Muscle layer of duodenum (tissue), 2 donors: ENCODE measurements around the gene CYB561A3.

ENCODE experiments used
- H3K27ac ChIP-seq: one replicate; pipeline ENCODE4 v1.7.0; 2013; ENCODE audit warnings: mild to moderate bottlenecking, low read length
- H3K27me3 ChIP-seq: one replicate; pipeline ENCODE4 v1.7.0; 2013; ENCODE audit warnings: low read depth, mild to moderate bottlenecking, control low read depth, low read length
- H3K36me3 ChIP-seq, 2 donors: one replicate each; pipeline ENCODE4 v1.7.0; 2013; ENCODE audit warnings: low read length in 2 of 2, control low read depth in 1 of 2, mild to moderate bottlenecking in 1 of 2; ENCODE audit not compliant: insufficient read depth in 2 of 2, control insufficient read depth in 1 of 2
- H3K4me1 ChIP-seq, 2 donors: one replicate each; pipeline ENCODE4 v1.7.0; 2013; ENCODE audit warnings: low read length in 2 of 2, mild to moderate bottlenecking in 2 of 2, control low read depth in 1 of 2, moderate library complexity in 1 of 2; ENCODE audit not compliant: insufficient read depth in 2 of 2, control insufficient read depth in 1 of 2
- H3K4me3 ChIP-seq, 2 donors: one replicate each; pipeline ENCODE4 v1.7.0; 2013; ENCODE audit warnings: low read length in 2 of 2, low read depth in 1 of 2, mild to moderate bottlenecking in 1 of 2
- H3K9me3 ChIP-seq, 2 donors: one replicate each; pipeline ENCODE4 v1.7.0; 2013; ENCODE audit warnings: low read length in 2 of 2, control low read depth in 1 of 2, mild to moderate bottlenecking in 1 of 2; ENCODE audit not compliant: control insufficient read depth in 1 of 2
- donor health status: healthy.

Gene CYB561A3

DNA sequence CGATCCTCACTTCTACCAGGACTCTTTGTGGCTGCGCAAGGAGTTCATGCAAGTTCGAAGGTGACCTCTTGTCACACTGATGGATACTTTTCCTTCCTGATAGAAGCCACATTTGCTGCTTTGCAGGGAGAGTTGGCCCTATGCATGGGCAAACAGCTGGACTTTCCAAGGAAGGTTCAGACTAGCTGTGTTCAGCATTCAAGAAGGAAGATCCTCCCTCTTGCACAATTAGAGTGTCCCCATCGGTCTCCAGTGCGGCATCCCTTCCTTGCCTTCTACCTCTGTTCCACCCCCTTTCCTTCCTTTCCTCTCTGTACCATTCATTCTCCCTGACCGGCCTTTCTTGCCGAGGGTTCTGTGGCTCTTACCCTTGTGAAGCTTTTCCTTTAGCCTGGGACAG, 7.0 kb upstream of the CYB561A3 start:
- peaks cover under 1 to 3% of the 10 kb centered on the region in 2 donors for H3K4me1 ChIP-seq
- H3K27ac ChIP-seq = no peak overlapping the region
- H3K27me3 ChIP-seq = no peaks in the 10 kb centered on the region
- no peak overlapping the region for H3K4me3 ChIP-seq
- no peaks in the 10 kb centered on the region for H3K9me3 ChIP-seq
- H3K36me3 ChIP-seq = peaks cover 44 to 66% of the 10 kb centered on the region in 2 donors

GRCh38 chr11:61367406-61367805, 5.7 kb upstream of the CYB561A3 start:
- Histone ChIP-seq H3K9me3 (no peaks in the 10 kb centered on the region), H3K4me3 (no peak overlapping the region), H3K36me3 (peaks cover 48 to 66% of the 10 kb centered on the region in 2 donors), H3K27me3 (no peaks in the 10 kb centered on the region), H3K27ac (no peak overlapping the region), H3K4me1 (peaks cover 3 to 11% of the 10 kb centered on the region in 2 donors)

DNA sequence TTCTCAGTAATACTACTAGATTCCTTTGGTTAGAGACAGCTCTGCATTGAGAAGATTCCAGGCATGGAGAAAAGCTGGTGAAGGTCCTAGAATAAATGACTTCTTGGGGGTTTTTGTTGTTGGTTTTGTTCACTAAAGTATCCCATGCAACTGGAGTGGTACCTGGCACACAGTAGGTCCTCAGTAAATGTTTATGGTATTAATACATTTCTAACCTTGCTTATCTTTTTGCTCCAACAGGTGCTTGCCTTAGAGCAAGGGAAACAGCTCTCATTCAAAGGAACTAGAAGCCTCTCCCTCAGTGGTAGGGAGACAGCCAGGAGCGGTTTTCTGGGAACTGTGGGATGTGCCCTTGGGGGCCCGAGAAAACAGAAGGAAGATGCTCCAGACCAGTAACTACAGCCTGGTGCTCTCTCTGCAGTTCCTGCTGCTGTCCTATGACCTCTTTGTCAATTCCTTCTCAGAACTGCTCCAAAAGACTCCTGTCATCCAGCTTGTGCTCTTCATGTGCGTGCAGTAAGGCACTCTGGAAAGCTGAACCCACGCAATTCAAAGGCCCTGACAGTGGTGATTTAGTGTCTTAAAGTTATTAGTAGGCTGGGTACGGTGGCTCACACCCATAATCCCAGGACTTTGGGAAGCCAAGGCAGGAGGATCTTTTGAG, 2.5 kb upstream of the CYB561A3 start:
- Histone ChIP-seq H3K27me3 (no peaks in the 10 kb centered on the region), H3K4me1 (peaks cover 0 to 22% of the 10 kb centered on the region in 2 donors), H3K27ac (no peak overlapping the region), H3K4me3 (no peak overlapping the region), H3K9me3 (no peaks in the 10 kb centered on the region), H3K36me3 (peaks cover 40 to 51% of the 10 kb centered on the region in 2 donors)

- Histone ChIP-seq H3K27ac (peak overlapping the region; percentile 96), H3K9me3 (no peaks in the 10 kb centered on the region), H3K4me3 (peak overlapping the region; percentile 78 to 84), H3K36me3 (peaks cover 27 to 36% of the 10 kb centered on the region in 2 donors), H3K27me3 (no peaks in the 10 kb centered on the region), H3K4me1 (peaks cover 0 to 22% of the 10 kb centered on the region in 2 donors)
Measured at GRCh38 chr11:61362542-61362875, 827 bp upstream of the CYB561A3 start.

- no peaks in the 10 kb centered on the region for H3K9me3 ChIP-seq
- peak overlapping the region; percentile 78 to 84 for H3K4me3 ChIP-seq
- peaks cover 0 to 25% of the 10 kb centered on the region in 2 donors for H3K4me1 ChIP-seq
- peaks cover 18 to 29% of the 10 kb centered on the region in 2 donors for H3K36me3 ChIP-seq
- no peaks in the 10 kb centered on the region for H3K27me3 ChIP-seq
- peak overlapping the region; percentile 96 for H3K27ac ChIP-seq
Measured at GRCh38 chr11:61361237-61361740, 393 bp downstream of the CYB561A3 start.

DNA sequence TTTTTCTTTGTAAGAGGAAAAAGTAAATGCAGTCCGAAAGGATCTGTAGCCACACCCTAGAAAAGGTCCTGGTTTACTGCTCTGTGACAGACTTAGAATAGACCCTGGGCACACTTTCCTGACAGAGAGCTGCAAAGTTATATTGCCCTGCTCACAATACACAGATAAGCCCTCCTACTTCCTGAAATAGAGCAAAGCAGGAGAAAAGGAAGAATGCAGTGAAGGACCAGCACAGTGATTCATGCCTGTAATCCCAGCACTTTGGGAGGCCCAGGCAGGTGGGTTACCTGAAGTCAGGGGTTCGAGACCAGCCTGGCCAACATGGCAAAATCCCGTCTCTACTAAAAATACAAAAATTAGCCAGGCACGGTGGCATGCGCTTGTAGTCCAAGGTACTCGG, 2.2 kb downstream of the CYB561A3 start:
- Histone ChIP-seq H3K27me3 (no peaks in the 10 kb centered on the region), H3K36me3 (peaks cover 10 to 16% of the 10 kb centered on the region in 2 donors), H3K4me3 (no peak overlapping the region), H3K27ac (no peak overlapping the region), H3K9me3 (no peaks in the 10 kb centered on the region), H3K4me1 (peaks cover 0 to 25% of the 10 kb centered on the region in 2 donors)

DNA sequence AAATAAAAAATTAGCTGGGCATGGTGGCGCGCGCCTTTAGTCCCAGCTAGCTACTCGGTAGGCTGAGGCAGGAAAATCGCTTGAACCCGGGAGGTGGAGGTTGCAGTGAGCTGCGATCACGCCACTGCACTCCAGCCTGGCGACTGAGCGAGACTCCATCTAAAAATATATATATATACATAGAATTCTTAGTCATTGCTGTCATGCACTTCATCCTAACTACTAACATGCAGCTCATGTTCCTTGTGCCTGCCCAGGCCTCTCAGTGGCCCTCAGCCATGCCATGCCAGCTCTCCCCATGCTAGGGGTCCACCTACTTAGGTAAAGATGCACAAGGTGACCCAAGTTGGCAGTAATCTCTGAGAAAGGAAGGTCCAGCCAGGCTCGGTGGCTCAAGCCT, 3.1 kb downstream of the CYB561A3 start:
- Histone ChIP-seq H3K36me3 (peaks cover 3 to 14% of the 10 kb centered on the region in 2 donors), H3K9me3 (no peaks in the 10 kb centered on the region), H3K27ac (no peak overlapping the region), H3K27me3 (no peaks in the 10 kb centered on the region), H3K4me3 (no peak overlapping the region), H3K4me1 (peaks cover 0 to 24% of the 10 kb centered on the region in 2 donors)

- peaks cover 0 to 17% of the 10 kb centered on the region in 2 donors for H3K4me1 ChIP-seq
- no peaks in the 10 kb centered on the region for H3K27me3 ChIP-seq
- H3K9me3 ChIP-seq = no peaks in the 10 kb centered on the region
- H3K27ac ChIP-seq = no peak overlapping the region
- no peak overlapping the region for H3K4me3 ChIP-seq
- peaks cover 7 to 20% of the 10 kb centered on the region in 2 donors for H3K36me3 ChIP-seq
Measured at GRCh38 chr11:61357894-61358239, 3.8 kb downstream of the CYB561A3 start.

DNA sequence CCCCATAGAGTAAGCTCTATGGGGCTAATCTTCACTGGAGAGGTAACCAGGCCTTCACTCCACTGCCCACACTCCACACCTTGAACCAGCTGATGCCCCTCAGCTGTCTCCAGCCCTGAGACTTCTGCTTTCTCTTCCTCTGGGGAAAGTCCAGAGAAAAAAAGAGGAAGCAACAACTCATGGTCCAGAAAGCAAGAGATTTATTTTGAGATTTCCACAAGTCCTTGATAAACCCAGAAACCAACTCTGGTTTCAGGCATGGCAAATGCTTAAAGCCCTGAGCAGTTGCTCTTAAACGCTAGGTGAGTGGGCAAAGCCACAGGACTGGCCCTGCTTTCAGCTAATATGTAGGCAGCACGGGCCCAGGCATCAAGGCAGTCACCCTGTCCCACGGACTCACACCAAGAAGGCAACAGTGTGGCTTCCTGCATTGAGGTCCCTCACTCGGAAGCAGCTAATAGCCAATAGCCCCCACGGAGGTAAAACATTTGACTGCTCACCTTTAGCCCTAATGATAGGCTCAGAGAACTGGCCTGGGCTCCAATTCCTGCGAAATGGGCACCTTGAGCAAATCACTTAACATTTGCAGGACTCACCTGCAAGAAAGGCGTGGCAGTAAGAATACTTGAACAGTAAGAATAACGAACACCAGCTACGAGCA, 4.3 kb downstream of the CYB561A3 start:
- Histone ChIP-seq H3K36me3 (peaks cover 9 to 25% of the 10 kb centered on the region in 2 donors), H3K9me3 (no peaks in the 10 kb centered on the region), H3K4me3 (no peak overlapping the region), H3K27ac (no peak overlapping the region), H3K27me3 (no peaks in the 10 kb centered on the region), H3K4me1 (peaks cover 0 to 14% of the 10 kb centered on the region in 2 donors)

- H3K27ac ChIP-seq = no peak overlapping the region
- no peak overlapping the region for H3K4me3 ChIP-seq
- peaks cover 9 to 29% of the 10 kb centered on the region in 2 donors for H3K36me3 ChIP-seq
- H3K9me3 ChIP-seq = no peaks in the 10 kb centered on the region
- no peaks in the 10 kb centered on the region for H3K27me3 ChIP-seq
- peaks cover 0 to 14% of the 10 kb centered on the region in 2 donors for H3K4me1 ChIP-seq
Measured at GRCh38 chr11:61356706-61357105, 5.0 kb downstream of the CYB561A3 start.

GRCh38 chr11:61354208-61354607, 7.5 kb downstream of the CYB561A3 start:
- Histone ChIP-seq H3K27me3 (no peaks in the 10 kb centered on the region), H3K4me1 (peaks cover 0 to 3% of the 10 kb centered on the region in 2 donors), H3K36me3 (peaks cover 26 to 51% of the 10 kb centered on the region in 2 donors), H3K4me3 (no peak overlapping the region), H3K27ac (no peak overlapping the region), H3K9me3 (no peaks in the 10 kb centered on the region)
